Common myeloid progenitor, CD34-positive (primary cell): Measurements from ENCODE around the gene SLC44A5.
"Not testable (repeated sequence)": the region's sequence is repeated elsewhere in the genome, so short reads cannot be mapped to it uniquely, and the experiment has no call there.

Experiments used
- CTCF ChIA-PET: fragments of 350-600 bp; sonication (Branson Sonifier 250); formaldehyde crosslinking; loops from one replicate; lab custom pipeline; 2021; ENCODE audit warnings: antibody characterized with exemption; lab: Charles Lee
- POLR2A ChIA-PET: fragments of 350-600 bp; sonication (Branson Sonifier 250); formaldehyde crosslinking; loops from one replicate; lab custom pipeline; 2021; ENCODE audit warnings: antibody characterized with exemption; lab: Charles Lee
- DNase-seq, 3 donors: peaks; one replicate each; pipeline versions ENCODE4 v3.0.0 to v3.0.0-alpha.2; 2013
- H3K27ac ChIP-seq, 2 experiments: 1 replicate in 1 of 2; 2 replicates in 1 of 2; pipeline ENCODE4 v1.7.0; 2013; ENCODE audit warnings: inconsistent platforms in 2 of 2, low read length in 2 of 2, mild to moderate bottlenecking in 2 of 2, low read depth in 1 of 2, moderate library complexity in 1 of 2; ENCODE audit not compliant: severe bottlenecking in 2 of 2, insufficient read depth in 1 of 2, poor library complexity in 1 of 2
- H3K27me3 ChIP-seq, 5 experiments: replicated peaks in 2 of 5; 1 replicate in 3 of 5; 2 replicates in 2 of 5; pipeline versions ENCODE4 v1.6.1 to v1.7.0; 2013; ENCODE audit warnings: low read length in 4 of 5, mild to moderate bottlenecking in 2 of 5, moderate library complexity in 2 of 5, inconsistent platforms in 1 of 5; ENCODE audit not compliant: insufficient read depth in 5 of 5, control insufficient read depth in 4 of 5
- H3K36me3 ChIP-seq, 4 experiments: 1 replicate in 2 of 4; 2 replicates in 2 of 4; pipeline versions ENCODE4 v1.6.1 to v1.7.0; 2013; ENCODE audit warnings: low read length in 3 of 4, control low read depth in 1 of 4, mild to moderate bottlenecking in 1 of 4; ENCODE audit not compliant: control insufficient read depth in 4 of 4, insufficient read depth in 4 of 4
- H3K4me1 ChIP-seq, 4 experiments: 1 replicate in 3 of 4; 2 replicates in 1 of 4; pipeline versions ENCODE4 v1.6.1 to v1.7.1; 2013; ENCODE audit warnings: low read length in 3 of 4, mild to moderate bottlenecking in 3 of 4, control low read depth in 1 of 4, inconsistent platforms in 1 of 4, moderate library complexity in 1 of 4; ENCODE audit not compliant: control insufficient read depth in 4 of 4, insufficient read depth in 4 of 4; ENCODE audit errors: control extremely low read depth in 1 of 4
- H3K4me3 ChIP-seq, 7 experiments: 1 replicate in 4 of 7; 2 replicates in 3 of 7; pipeline versions ENCODE4 v1.5.1 to v1.7.0; 2013; ENCODE audit warnings: mild to moderate bottlenecking in 7 of 7, low read length in 6 of 7, moderate library complexity in 6 of 7, inconsistent platforms in 2 of 7, low read depth in 2 of 7, control low read depth in 1 of 7; ENCODE audit not compliant: insufficient read depth in 4 of 7, control insufficient read depth in 1 of 7; ENCODE audit errors: extremely low read depth in 1 of 7
- H3K9me3 ChIP-seq, 5 experiments: 1 replicate in 4 of 5; 2 replicates in 1 of 5; pipeline versions ENCODE4 v1.6.1 to v1.7.1; 2013; ENCODE audit warnings: low read length in 4 of 5, mild to moderate bottlenecking in 2 of 5, inconsistent platforms in 1 of 5, low read depth in 1 of 5, moderate library complexity in 1 of 5; ENCODE audit not compliant: control insufficient read depth in 4 of 5, insufficient read depth in 2 of 5; ENCODE audit errors: control extremely low read depth in 1 of 5
- WGBS: methylation state at CpG from one replicate; pipeline ENCODE4 v1.1.5; 2013; ENCODE audit not compliant: insufficient coverage; 5-methylcytosine and 5-hydroxymethylcytosine counted together

Gene SLC44A5

GRCh38 chr1:75482951-75483350 lies 128.0 kb downstream of the SLC44A5 start:
- POLR2A ChIA-PET, result no interaction called here
- Histone ChIP-seq H3K36me3 (no peaks in the 10 kb centered on the region), H3K27ac (no peak overlapping the region), H3K9me3 (peaks cover 0 to 6% (median 0%) of the 10 kb centered on the region in 5 experiments), H3K27me3 (no peaks in the 10 kb centered on the region), H3K4me1 (no peaks in the 10 kb centered on the region), H3K4me3 (no peak overlapping the region)
- no peak for DNase-seq
- CTCF ChIA-PET, result no interaction called here
- 14% methylated on average over 1 of the region's 2 CpGs for WGBS

- H3K27ac ChIP-seq, H3K4me3 ChIP-seq, H3K27me3 ChIP-seq, H3K36me3 ChIP-seq, H3K4me1 ChIP-seq, POLR2A ChIA-PET, DNase-seq, CTCF ChIA-PET, H3K9me3 ChIP-seq: not testable (repeated sequence)
- WGBS, result no CpG with 5 or more reads among the region's 12 CpGs
Observed at GRCh38 chr1:75476486-75476885, 134.4 kb downstream of the SLC44A5 start.

GRCh38 chr1:75475696-75476095 lies 135.2 kb downstream of the SLC44A5 start:
- ChIA-PET POLR2A (no interaction called here), CTCF (no interaction called here)
- DNase-seq, result no peak
- Histone ChIP-seq H3K36me3 (no peaks in the 10 kb centered on the region), H3K9me3 (no peaks in the 10 kb centered on the region), H3K27me3 (no peaks in the 10 kb centered on the region), H3K4me1 (no peaks in the 10 kb centered on the region), H3K4me3 (no peak overlapping the region), H3K27ac (no peak overlapping the region)
- 100% methylated on average over 4 of the region's 4 CpGs for WGBS

GRCh38 chr1:75472971-75473603 lies 137.8 kb downstream of the SLC44A5 start:
- no peaks in the 10 kb centered on the region for H3K36me3 ChIP-seq
- ChIA-PET CTCF (interaction anchor here (0.8 kb wide), 1 partner anchor 19 kb away, joined by 3 read pairs; no protein-coding TSS in a partner anchor), POLR2A (no interaction called here)
- no peak overlapping the region for H3K4me3 ChIP-seq
- no peak overlapping the region for H3K27ac ChIP-seq
- H3K27me3 ChIP-seq, result no peaks in the 10 kb centered on the region
- no CpG with 5 or more reads among the region's 4 CpGs for WGBS
- DNase-seq, result no peak
- H3K4me1 ChIP-seq, result no peaks in the 10 kb centered on the region
- no peaks in the 10 kb centered on the region for H3K9me3 ChIP-seq

GRCh38 chr1:75472089-75472970 lies 138.6 kb downstream of the SLC44A5 start:
- 100% methylated on average over 1 of the region's 5 CpGs for WGBS
- no peaks in the 10 kb centered on the region for H3K36me3 ChIP-seq
- CTCF ChIA-PET, result interaction anchor here (0.7 kb wide), 1 partner anchor 111 kb away, joined by 3 read pairs; no protein-coding TSS in a partner anchor

GRCh38 chr1:75471252-75471651 lies 139.7 kb downstream of the SLC44A5 start:
- Histone ChIP-seq H3K4me3 (no peak overlapping the region), H3K36me3 (no peaks in the 10 kb centered on the region), H3K27me3 (no peaks in the 10 kb centered on the region), H3K4me1 (no peaks in the 10 kb centered on the region), H3K9me3 (no peaks in the 10 kb centered on the region), H3K27ac (no peak overlapping the region)
- no peak for DNase-seq
- 86% methylated on average over 1 of the region's 3 CpGs for WGBS
- CTCF ChIA-PET, result no interaction called here
- POLR2A ChIA-PET, result no interaction called here

More at GRCh38 chr1:75472089-75472970, 138.6 kb downstream of the SLC44A5 start:
- H3K9me3 ChIP-seq, result no peaks in the 10 kb centered on the region
- peak; percentile 2 to 41 (median 5) for DNase-seq
- POLR2A ChIA-PET, result no interaction called here
- H3K27me3 ChIP-seq, result no peaks in the 10 kb centered on the region
- H3K27ac ChIP-seq, result no peak overlapping the region
- no peaks in the 10 kb centered on the region for H3K4me1 ChIP-seq
- no peak overlapping the region for H3K4me3 ChIP-seq

- POLR2A ChIA-PET, result no interaction called here
- Histone ChIP-seq H3K9me3 (no peaks in the 10 kb centered on the region), H3K27ac (no peak overlapping the region), H3K4me1 (no peaks in the 10 kb centered on the region), H3K4me3 (no peak overlapping the region), H3K27me3 (no peaks in the 10 kb centered on the region), H3K36me3 (no peaks in the 10 kb centered on the region)
- WGBS, result 90% methylated on average over 5 of the region's 6 CpGs
- DNase-seq, result no peak
- CTCF ChIA-PET, result no interaction called here
Observed at GRCh38 chr1:75470448-75470847, 140.5 kb downstream of the SLC44A5 start.
